ENCODE results near the gene ADRB1.

The ADRB1 gene

GRCh38 chr10:114043532-114044246, at the start of gene ADRB1:
TSS of gene ADRB1 (plus strand) at chr10:114043866. CDS start at chr10:114044133, 267 bp downstream.
- DNase-seq (ENCODE audit: low spot score): peak; percentile 28

DNA sequence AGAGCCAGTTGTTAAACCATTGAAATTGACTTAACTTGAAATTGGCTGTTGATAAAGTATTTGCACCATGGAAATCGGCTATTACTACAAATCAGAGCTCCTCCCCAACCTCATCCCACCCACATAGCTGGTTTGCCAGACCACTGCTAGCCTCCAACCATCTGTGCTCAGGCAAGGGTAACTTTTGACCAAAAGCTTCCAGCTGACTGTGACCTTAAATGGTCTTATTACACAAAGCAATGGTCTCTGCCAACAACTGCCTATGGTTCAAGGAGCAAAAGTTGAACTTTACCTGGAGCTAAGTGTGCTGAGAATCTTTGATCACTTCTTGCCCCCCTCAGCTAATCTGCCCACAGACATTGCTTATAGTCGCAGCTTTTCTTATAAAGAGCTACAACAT, 48.5 kb upstream of the ADRB1 start:
- no peak for DNase-seq (ENCODE audit: low spot score)

DNA sequence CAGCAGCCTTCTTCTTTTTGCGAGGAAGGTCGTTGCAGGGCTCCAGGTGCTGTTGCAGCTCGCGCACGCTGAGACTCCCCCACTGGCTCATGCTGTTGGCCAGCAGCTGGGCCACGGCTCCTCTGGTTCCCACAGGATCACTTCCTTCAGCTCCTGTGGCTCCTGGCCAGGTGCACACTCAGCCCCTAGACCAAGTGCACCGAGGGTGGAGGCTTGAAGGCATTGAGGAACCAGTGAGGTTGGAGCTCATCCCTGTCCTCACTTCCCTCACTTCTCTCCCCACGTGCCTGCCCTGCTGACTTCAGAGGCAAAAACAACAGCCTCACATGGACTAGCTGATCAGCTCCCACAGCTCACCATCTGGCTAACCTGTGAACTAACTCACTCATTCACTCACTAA, 46.2 kb upstream of the ADRB1 start:
- DNase-seq (ENCODE audit: low spot score): no peak

GRCh38 chr10:113999531-113999930, 44.1 kb upstream of the ADRB1 start:
- no peak for DNase-seq (ENCODE audit: low spot score)

DNA sequence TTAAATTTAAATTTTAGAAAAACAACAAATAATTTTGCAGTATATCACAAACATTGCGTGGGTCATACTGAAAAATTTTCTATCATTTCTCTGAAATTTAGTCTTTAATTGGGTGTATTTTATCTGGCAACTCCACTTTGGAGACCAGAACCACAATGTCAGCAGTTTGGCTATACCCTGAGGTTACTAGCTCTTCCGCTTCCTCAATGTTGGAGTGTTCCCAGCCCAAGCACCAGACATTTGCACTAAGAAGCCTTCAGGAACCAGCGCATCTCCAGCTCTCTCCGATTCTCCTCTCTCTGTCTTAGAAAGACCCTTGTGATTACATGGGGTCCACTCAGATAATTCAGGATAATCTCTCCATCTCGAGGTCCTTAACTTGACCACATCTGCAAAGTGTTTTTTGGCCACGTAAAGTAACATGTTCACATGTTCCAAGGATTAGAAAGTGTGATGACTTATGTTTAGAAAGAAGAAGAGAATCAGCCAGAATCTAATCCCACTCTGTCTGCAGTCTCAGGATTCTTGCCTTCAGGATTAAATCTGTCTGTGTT, 43.1 kb upstream of the ADRB1 start:
- no peak for DNase-seq (ENCODE audit: low spot score)

- no peak for DNase-seq (ENCODE audit: low spot score)
Measured at GRCh38 chr10:114002422-114002821, 41.2 kb upstream of the ADRB1 start.

- no peak for DNase-seq (ENCODE audit: low spot score)
Measured at GRCh38 chr10:114003161-114003941, 40.3 kb upstream of the ADRB1 start.

DNA sequence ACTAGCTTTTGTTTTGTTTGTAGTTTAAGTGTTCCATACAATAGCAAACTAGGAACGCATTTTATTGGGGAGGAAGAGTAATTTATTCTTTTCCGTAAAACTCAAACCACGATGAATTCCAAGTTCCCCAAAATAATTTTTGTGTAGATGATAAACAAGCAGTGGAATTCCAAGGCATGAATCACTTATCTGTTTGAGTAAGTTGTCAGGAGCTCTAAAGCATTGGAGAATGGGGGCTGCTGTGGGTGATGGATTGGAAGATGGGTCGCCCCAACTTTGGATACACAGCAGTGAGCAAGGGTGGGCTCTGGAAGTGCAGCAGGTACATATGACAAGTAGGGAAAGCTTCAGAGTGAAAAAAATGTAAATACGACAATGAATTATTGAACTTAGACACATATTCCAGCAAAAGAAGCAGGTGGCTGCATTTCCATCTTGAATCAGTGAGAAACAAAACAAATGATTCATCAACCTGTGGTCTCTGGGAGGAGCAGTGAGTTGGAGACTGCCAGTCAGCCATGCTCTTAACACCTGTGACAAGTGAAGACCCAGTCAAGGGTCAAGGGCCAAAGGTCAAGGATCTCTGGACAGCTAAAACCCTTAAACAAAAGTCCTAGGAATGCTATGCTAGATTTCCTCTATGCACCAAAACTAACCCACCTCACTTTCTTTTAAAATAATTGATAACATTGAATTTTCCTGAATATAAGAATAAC, 34.2 kb upstream of the ADRB1 start:
- no peak for DNase-seq (ENCODE audit: low spot score)

GRCh38 chr10:114010316-114010715, 33.4 kb upstream of the ADRB1 start:
- DNase-seq (ENCODE audit: low spot score): no peak

DNA sequence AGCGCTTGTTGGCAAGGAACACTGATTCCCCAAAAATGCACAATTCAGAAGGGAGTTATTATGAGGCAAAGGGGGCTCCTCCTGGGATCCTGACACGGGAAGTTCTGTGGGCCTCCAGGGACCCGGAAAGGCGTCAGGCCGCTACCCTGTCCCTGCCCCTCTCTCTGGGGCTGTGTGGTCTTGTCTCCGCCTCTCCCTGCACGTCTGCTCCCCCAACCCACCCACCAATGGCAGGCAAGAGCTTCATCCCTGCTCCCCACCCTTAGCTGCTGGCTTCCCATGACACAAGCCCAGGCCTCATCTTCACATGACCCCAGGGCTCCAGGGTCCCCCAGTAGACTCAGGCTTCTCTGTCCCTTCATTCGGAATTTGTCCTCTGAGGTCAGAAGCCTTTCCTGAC, 31.0 kb upstream of the ADRB1 start:
- no peak for DNase-seq (ENCODE audit: low spot score)

GRCh38 chr10:114015708-114016107, 28.0 kb upstream of the ADRB1 start:
- no peak for DNase-seq (ENCODE audit: low spot score)

- DNase-seq (ENCODE audit: low spot score): peak; percentile 90
Measured at GRCh38 chr10:114017271-114017670, 26.4 kb upstream of the ADRB1 start.

DNA sequence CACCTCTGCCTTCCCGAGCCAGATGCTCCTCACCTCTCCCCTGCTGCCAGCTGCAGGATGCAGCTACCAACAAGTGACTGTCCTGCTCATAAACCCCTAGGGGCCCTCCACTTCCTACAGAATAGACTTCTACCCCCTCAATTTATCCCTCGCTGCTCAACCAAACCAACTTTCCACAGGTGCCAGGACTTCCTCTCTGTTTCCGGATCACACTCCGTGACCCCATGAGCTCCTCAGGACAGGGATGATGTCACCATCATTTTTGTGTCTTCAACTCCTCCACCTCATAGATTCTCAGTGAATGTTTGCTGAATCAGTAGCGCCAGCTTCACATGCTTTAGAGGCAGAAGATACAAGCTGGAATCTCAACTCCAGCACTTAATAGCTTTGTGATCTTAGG, 25.8 kb upstream of the ADRB1 start:
- no peak for DNase-seq (ENCODE audit: low spot score)

- DNase-seq (ENCODE audit: low spot score): peak; percentile 61
Measured at GRCh38 chr10:114019226-114019625, 24.4 kb upstream of the ADRB1 start.

- peak; percentile 80 for DNase-seq (ENCODE audit: low spot score)
Measured at GRCh38 chr10:114021154-114021553, 22.5 kb upstream of the ADRB1 start.

- DNase-seq (ENCODE audit: low spot score): peak; percentile 22
Measured at GRCh38 chr10:114021717-114022680, 21.7 kb upstream of the ADRB1 start.

- peak; percentile 20 for DNase-seq (ENCODE audit: low spot score)
Measured at GRCh38 chr10:114022766-114023597, 20.7 kb upstream of the ADRB1 start.

DNA sequence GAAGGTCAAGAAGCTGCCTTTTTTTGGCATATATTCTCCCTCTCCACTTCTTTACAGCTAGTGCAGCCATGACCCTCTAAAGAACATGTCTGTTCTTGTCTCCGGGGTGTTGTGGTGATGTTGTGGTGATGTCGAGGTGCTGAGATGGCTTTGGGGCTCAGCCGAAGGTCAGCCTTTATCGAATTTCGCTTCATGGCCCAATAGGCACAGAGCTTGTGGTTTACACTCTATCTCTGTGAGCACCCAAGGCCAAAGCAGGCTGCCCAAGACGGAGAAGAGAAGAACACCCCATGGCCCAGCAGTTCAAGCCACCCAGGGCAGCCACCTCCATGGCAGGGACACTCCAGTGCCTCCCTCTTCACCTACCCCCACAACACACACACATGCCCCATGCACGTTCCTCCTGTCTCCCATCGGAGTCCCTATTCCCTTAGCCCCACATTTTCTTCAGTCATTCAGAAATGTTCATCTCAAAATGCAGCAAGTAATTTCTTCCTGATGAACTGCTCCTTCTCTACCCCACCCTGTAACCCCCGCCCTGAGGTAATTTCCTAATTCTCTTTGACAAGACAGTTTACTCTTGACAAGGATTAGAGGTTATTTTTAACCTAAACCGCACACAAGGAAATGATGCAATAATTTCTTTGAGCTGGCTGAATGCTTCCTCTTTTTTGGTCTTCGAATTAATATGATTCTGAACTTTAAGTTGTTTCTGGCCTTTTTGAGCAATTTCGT, 18.6 kb upstream of the ADRB1 start:
- no peak for DNase-seq (ENCODE audit: low spot score)

GRCh38 chr10:114025611-114026130, 18.0 kb upstream of the ADRB1 start:
- DNase-seq (ENCODE audit: low spot score): no peak

Data from cerebellar cortex (tissue), 1 donor.